Measurements from ENCODE around the gene NABP1.

NABP1 gene

DNA sequence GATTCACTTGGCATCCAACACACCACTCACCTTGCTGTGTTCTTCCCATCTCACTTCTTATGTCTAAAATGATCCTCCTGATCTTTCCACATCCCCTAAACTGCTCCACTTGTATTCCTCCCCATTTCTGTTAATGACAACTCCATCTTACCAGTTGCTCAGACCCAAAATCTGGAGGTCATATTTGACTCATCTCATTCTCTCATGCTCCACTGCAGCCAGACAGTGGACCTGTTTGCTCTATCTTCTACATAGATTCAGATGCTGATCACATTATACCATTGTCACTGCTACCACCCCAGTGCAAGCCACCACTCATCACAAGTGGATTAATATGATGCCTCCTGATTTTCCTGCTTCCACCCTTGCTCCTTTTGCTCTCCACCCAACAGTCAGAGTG lies 7.9 kb upstream of the NABP1 start:
- in situ Hi-C loops (cut with HindIII; ENCODE audit: low sequenced_read_pairs): no loop called here
- no peak for DNase-seq (ENCODE audit: low read depth, low spot score)
- no peak overlapping the region for H3K4me3 ChIP-seq (ENCODE audit: low read depth, low read length)
- TF ChIP-seq, protein P1, sequence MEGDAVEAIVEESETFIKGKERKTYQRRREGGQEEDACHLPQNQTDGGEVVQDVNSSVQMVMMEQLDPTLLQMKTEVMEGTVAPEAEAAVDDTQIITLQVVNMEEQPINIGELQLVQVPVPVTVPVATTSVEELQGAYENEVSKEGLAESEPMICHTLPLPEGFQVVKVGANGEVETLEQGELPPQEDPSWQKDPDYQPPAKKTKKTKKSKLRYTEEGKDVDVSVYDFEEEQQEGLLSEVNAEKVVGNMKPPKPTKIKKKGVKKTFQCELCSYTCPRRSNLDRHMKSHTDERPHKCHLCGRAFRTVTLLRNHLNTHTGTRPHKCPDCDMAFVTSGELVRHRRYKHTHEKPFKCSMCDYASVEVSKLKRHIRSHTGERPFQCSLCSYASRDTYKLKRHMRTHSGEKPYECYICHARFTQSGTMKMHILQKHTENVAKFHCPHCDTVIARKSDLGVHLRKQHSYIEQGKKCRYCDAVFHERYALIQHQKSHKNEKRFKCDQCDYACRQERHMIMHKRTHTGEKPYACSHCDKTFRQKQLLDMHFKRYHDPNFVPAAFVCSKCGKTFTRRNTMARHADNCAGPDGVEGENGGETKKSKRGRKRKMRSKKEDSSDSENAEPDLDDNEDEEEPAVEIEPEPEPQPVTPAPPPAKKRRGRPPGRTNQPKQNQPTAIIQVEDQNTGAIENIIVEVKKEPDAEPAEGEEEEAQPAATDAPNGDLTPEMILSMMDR (IDR thresholded peaks at IDR 0.05; ENCODE audit: low read depth, low read length): no peak

DNA sequence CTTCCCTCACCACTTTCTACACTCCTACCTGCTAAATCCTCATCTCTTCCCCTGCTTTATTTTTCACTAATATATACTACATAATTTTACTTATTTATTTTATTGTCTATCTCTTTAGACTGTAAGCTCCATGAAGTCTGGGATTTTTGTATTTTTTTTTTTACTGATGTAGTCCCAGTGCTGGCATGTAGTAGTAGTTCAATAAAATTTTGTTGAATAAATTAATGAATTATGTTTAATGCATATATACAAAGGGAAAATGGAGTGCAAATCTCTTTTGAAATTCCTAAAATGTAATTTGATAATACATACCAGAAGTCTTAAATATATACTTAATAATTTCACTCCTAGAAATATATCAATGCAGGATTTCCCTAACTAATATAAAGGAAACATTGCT lies 7.1 kb upstream of the NABP1 start:
- TF ChIP-seq, protein P1 (IDR thresholded peaks at IDR 0.05; ENCODE audit: low read depth, low read length): no peak
- no peak for DNase-seq (ENCODE audit: low read depth, low spot score)

DNA sequence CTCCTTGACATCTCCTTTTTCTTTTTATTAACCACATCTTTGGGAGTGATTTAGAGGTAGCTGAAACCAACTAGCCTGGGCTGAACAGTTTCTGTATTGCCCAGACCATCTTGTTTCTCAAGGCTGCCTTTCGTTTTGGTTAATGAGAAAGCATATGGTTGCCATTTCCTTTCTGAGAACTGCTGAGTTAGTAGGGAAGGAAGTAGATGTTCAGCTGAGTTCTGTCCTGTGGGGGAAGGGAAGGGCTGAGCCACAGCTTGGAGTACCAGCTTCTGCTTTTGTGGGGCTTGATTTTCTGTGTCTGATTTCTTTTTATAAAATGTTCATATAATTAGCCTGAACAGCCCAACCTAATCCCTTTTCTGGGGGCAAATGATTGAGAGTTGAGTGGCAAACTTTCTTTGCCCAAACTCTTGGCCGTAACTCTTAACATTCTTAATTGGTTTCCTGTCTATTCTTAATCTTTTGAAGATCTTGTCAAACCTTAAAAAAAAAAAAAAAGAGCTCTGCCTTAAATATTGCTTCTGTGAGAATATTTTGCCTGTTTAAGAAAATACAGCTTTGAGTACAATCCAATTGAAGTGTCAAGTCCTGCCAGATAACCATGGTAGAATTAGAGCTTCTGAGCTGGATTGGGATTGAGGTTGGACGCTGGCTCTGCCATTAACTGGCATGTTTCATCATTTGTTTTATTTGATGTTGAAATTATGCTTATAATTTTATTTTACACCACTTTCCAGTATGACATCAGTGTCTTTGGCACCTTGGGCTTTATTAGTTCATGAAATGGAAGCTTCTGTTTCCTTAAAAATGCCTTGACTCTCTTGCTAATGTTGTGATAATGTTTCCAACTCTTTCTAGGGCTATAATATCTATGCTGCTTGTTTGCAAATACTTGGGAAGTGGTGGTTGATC lies 1.9 kb upstream of the NABP1 start:
- TF ChIP-seq, protein P1 (IDR thresholded peaks at IDR 0.05; ENCODE audit: low read depth, low read length): no peak
- H3K4me3 ChIP-seq (ENCODE audit: low read depth, low read length): no peak overlapping the region
- in situ Hi-C loops (cut with HindIII; ENCODE audit: low sequenced_read_pairs): loop anchor here (25.0 kb wide), 1 partner anchor 114 kb away; no protein-coding TSS in a partner anchor
- no peak for DNase-seq (ENCODE audit: low read depth, low spot score)

More for the DNA sequence above, 7.1 kb upstream of the NABP1 start:
- in situ Hi-C loops (cut with HindIII; ENCODE audit: low sequenced_read_pairs): no loop called here
- H3K4me3 ChIP-seq (ENCODE audit: low read depth, low read length): no peak overlapping the region

DNA sequence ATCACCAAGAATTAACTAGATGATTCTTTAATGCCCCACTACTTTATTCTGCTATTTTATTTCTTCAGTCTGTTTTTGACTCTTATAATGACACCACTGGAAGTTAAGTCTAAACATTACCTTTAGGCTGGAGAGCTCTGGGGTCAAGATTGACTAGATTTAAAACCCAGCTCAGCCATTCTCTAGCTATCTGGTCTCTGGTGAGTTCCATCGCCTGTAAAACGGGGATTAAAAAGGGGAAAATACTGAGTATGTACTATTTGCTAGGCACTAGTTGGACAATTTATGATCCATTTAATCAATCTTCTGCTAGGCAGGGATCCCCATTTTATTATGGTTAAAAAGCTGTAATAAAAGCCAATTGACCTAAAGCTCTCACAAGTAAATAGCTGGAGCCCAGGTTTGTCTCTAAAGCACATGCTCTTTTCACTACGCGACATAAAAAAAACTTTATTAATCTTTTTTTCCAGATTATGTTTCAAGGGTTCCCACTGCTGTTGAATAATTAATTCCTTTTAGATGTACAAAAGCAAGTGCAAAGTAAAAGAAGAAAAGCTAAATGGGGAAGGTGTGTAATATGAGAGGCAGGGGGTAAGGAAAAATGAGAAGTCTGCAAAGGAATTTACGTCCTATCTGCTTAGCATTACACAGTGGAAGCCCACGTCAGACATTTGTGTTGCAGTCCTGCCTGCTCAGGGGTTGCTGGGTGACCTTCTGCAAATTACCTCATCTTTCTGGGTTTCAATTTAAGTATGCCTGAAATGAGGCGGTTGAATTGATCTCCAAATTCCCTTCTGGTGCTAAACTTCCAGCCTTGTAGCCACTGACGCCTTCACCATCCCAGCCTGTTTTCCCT lies 918 bp upstream of the NABP1 start:
- peak; percentile 90 for DNase-seq (ENCODE audit: low read depth, low spot score)
- in situ Hi-C loops (cut with HindIII; ENCODE audit: low sequenced_read_pairs): loop anchor here (25.0 kb wide), 1 partner anchor 115 kb away; no protein-coding TSS in a partner anchor
- H3K4me3 ChIP-seq (ENCODE audit: low read depth, low read length): peak overlapping the region; percentile 61
- TF ChIP-seq, protein P1 (IDR thresholded peaks at IDR 0.05; ENCODE audit: low read depth, low read length): no peak

DNA sequence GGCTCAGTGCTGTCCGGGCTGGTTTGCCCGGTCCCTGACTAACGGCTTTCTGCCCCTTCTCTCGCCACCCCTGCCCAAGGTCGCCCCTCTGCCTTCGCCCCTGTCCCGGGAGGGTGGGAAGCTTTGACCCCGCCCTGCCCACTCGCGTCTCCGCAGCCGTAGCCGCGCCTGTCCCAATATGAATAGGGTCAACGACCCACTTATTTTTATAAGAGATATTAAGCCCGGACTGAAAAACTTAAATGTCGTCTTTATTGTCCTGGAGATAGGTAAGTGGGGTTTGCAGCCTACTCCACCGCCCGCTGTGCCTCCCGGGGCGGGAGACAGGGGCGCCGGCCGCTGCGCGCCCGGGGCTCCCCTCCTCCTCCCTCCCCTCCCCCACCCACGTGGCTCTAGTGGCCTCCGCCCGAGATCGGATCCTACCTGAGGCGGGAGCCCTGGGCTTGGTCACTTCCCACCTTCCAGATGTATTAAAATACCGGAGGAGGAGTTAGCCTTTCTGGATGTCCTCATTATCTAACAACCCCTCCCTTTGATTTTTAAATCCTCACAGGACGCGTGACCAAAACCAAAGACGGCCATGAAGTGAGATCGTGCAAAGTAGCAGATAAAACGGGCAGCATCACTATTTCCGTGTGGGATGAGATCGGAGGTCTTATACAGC lies 633 bp downstream of the NABP1 start:
- TF ChIP-seq, protein P1 (IDR thresholded peaks at IDR 0.05; ENCODE audit: low read depth, low read length): no peak
- in situ Hi-C loops (cut with HindIII; ENCODE audit: low sequenced_read_pairs): loop anchor here (25.0 kb wide), 1 partner anchor 116 kb away; no protein-coding TSS in a partner anchor
- H3K4me3 ChIP-seq (ENCODE audit: low read depth, low read length): peak overlapping the region; percentile 83
- DNase-seq (ENCODE audit: low read depth, low spot score): no peak
